Measurements from ENCODE around the gene CD40.

DNA sequence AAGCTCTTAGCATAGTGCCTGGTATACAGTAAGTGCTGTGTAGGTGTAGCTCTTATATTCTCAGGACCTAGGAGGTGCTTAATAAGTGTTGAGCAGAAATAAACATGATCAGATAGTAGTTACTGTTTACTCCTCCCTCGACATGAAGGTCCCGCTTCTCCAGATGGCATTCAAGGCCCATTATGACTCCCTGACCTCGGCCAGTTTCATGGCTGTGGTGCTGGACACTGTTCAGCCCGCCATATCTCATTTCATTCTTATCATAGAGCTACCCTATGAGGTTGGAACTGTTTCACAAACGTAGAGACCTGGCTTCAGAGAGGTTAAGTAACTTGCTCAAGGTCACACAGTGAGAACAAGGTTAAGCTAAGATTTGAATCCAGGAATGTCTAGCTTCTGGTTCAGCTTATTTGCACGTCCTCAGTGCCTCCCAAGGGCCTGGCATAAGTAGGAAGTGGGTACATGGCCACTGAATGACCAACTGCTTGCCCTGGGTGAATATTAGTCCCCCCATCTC, 39.0 kb downstream of the CD40 start:
- no peak for TF ChIP-seq EZH2 (IDR thresholded peaks at IDR 0.05; ENCODE audit: insufficient read depth, poor library complexity, severe bottlenecking)
- no peak for TF ChIP-seq EZH2phosphoT487 (IDR thresholded peaks at IDR 0.05; ENCODE audit: insufficient read depth, low read depth)

Measured in GM23248 (cell line).